RKO (cell line): ENCODE measurements around the gene ABCD1.

Source experiments
- DNase-seq: peaks from one replicate; pipeline ENCODE4 v3.0.0-alpha.2; 2016; ENCODE audit warnings: low spot score

The ABCD1 gene

GRCh38 chrX:153762626-153763173 lies 38.0 kb downstream of the ABCD1 start:
- DNase-seq, result no peak

- no peak for DNase-seq
Observed at GRCh38 chrX:153763298-153763932, 38.8 kb downstream of the ABCD1 start.

- DNase-seq, result peak; percentile 79
Observed at GRCh38 chrX:153763989-153764755, 39.5 kb downstream of the ABCD1 start, which contains the start of gene PLXNB3. Gene PLXNB3, plus strand, starts transcription at chrX:153764249. Its CDS starts 1,287 bp downstream, at chrX:153765536.

- no peak for DNase-seq
Observed at GRCh38 chrX:153764786-153765137, 40.1 kb downstream of the ABCD1 start.

- DNase-seq, result peak; percentile 45
Observed at GRCh38 chrX:153765138-153766079, 40.8 kb downstream of the ABCD1 start.

- DNase-seq, result peak; percentile 80
Observed at GRCh38 chrX:153766098-153766817, 41.6 kb downstream of the ABCD1 start.

GRCh38 chrX:153766871-153767673 lies 42.4 kb downstream of the ABCD1 start:
- DNase-seq, result no peak

- DNase-seq, result no peak
Observed at GRCh38 chrX:153767674-153768055, 43.0 kb downstream of the ABCD1 start.

- DNase-seq, result no peak
Observed at GRCh38 chrX:153768311-153769157, 43.9 kb downstream of the ABCD1 start.

GRCh38 chrX:153769158-153769864 lies 44.7 kb downstream of the ABCD1 start:
- no peak for DNase-seq

- no peak for DNase-seq
Observed at GRCh38 chrX:153769865-153770600, 45.4 kb downstream of the ABCD1 start.

- DNase-seq, result no peak
Observed at GRCh38 chrX:153770601-153771414, 46.2 kb downstream of the ABCD1 start.

GRCh38 chrX:153771415-153772315 lies 47.0 kb downstream of the ABCD1 start:
- no peak for DNase-seq

- no peak for DNase-seq
Observed at GRCh38 chrX:153772316-153773217, 47.9 kb downstream of the ABCD1 start.

GRCh38 chrX:153773218-153773611 lies 48.6 kb downstream of the ABCD1 start:
- DNase-seq, result no peak
